ENCODE data around the gene AGRN.
A peak's percentile ranks its signal among the peaks of the same experiment; 100 is the strongest.

AGRN gene

GRCh38 chr1:1080122-1080757, 60.3 kb downstream of the AGRN start:
- H3K9ac ChIP-seq (ENCODE audit: low read depth, low read length): no peak overlapping the region

GRCh38 chr1:1080951-1081310, 61.0 kb downstream of the AGRN start:
- Histone ChIP-seq H3K36me3 (ENCODE audit: insufficient read depth, low read length) (no peaks in the 10 kb centered on the region), H3K9me3 (replicated peaks; ENCODE audit: low read length) (no peaks in the 10 kb centered on the region), H3K4me1 (ENCODE audit: control insufficient read depth, insufficient read depth, low read length) (peaks cover 12% of the 10 kb centered on the region), H3K27me3 (ENCODE audit: control insufficient read depth, insufficient read depth, low read length) (no peaks in the 10 kb centered on the region), H3K9ac (ENCODE audit: low read depth, low read length) (no peak overlapping the region), H3K4me3 (ENCODE audit: low read length) (no peak overlapping the region), H3K4me2 (ENCODE audit: low read length) (no peak overlapping the region)

More at GRCh38 chr1:1080122-1080757, 60.3 kb downstream of the AGRN start:
- H3K27me3 ChIP-seq (ENCODE audit: control insufficient read depth, insufficient read depth, low read length): peaks cover under 1% of the 10 kb centered on the region
- peak overlapping the region; percentile 14 for H3K4me3 ChIP-seq (ENCODE audit: low read length)
- no peaks in the 10 kb centered on the region for H3K36me3 ChIP-seq (ENCODE audit: insufficient read depth, low read length)
- H3K4me2 ChIP-seq (ENCODE audit: low read length): peak overlapping the region; percentile 64
- peaks cover 12% of the 10 kb centered on the region for H3K4me1 ChIP-seq (ENCODE audit: control insufficient read depth, insufficient read depth, low read length)
- no peaks in the 10 kb centered on the region for H3K9me3 ChIP-seq (replicated peaks; ENCODE audit: low read length)

- H3K36me3 ChIP-seq (ENCODE audit: insufficient read depth, low read length): no peaks in the 10 kb centered on the region
- no peak overlapping the region for H3K9ac ChIP-seq (ENCODE audit: low read depth, low read length)
- H3K9me3 ChIP-seq (replicated peaks; ENCODE audit: low read length): no peaks in the 10 kb centered on the region
- H3K27me3 ChIP-seq (ENCODE audit: control insufficient read depth, insufficient read depth, low read length): no peaks in the 10 kb centered on the region
- no peak overlapping the region for H3K4me2 ChIP-seq (ENCODE audit: low read length)
- no peak overlapping the region for H3K4me3 ChIP-seq (ENCODE audit: low read length)
- peaks cover 12% of the 10 kb centered on the region for H3K4me1 ChIP-seq (ENCODE audit: control insufficient read depth, insufficient read depth, low read length)
Observed at GRCh38 chr1:1081311-1082238, 61.7 kb downstream of the AGRN start.

GRCh38 chr1:1082239-1082775, 62.4 kb downstream of the AGRN start:
- H3K4me2 ChIP-seq (ENCODE audit: low read length): no peak overlapping the region
- peaks cover 12% of the 10 kb centered on the region for H3K4me1 ChIP-seq (ENCODE audit: control insufficient read depth, insufficient read depth, low read length)
- H3K9me3 ChIP-seq (replicated peaks; ENCODE audit: low read length): no peaks in the 10 kb centered on the region
- H3K4me3 ChIP-seq (ENCODE audit: low read length): no peak overlapping the region
- H3K9ac ChIP-seq (ENCODE audit: low read depth, low read length): no peak overlapping the region
- no peaks in the 10 kb centered on the region for H3K27me3 ChIP-seq (ENCODE audit: control insufficient read depth, insufficient read depth, low read length)
- H3K36me3 ChIP-seq (ENCODE audit: insufficient read depth, low read length): no peaks in the 10 kb centered on the region

- Histone ChIP-seq H3K4me2 (ENCODE audit: low read length) (no peak overlapping the region), H3K36me3 (ENCODE audit: insufficient read depth, low read length) (no peaks in the 10 kb centered on the region), H3K27me3 (ENCODE audit: control insufficient read depth, insufficient read depth, low read length) (no peaks in the 10 kb centered on the region), H3K4me3 (ENCODE audit: low read length) (no peak overlapping the region), H3K9me3 (replicated peaks; ENCODE audit: low read length) (no peaks in the 10 kb centered on the region), H3K9ac (ENCODE audit: low read depth, low read length) (no peak overlapping the region), H3K4me1 (ENCODE audit: control insufficient read depth, insufficient read depth, low read length) (peaks cover 12% of the 10 kb centered on the region)
Observed at GRCh38 chr1:1082776-1083415, 63.0 kb downstream of the AGRN start.

GRCh38 chr1:1083416-1084371, 63.8 kb downstream of the AGRN start:
- peaks cover 12% of the 10 kb centered on the region for H3K4me1 ChIP-seq (ENCODE audit: control insufficient read depth, insufficient read depth, low read length)
- H3K36me3 ChIP-seq (ENCODE audit: insufficient read depth, low read length): no peaks in the 10 kb centered on the region

GRCh38 chr1:1084372-1085170, 64.7 kb downstream of the AGRN start:
- no peaks in the 10 kb centered on the region for H3K9me3 ChIP-seq (replicated peaks; ENCODE audit: low read length)
- H3K4me2 ChIP-seq (ENCODE audit: low read length): no peak overlapping the region
- no peak overlapping the region for H3K4me3 ChIP-seq (ENCODE audit: low read length)
- H3K27me3 ChIP-seq (ENCODE audit: control insufficient read depth, insufficient read depth, low read length): no peaks in the 10 kb centered on the region
- H3K4me1 ChIP-seq (ENCODE audit: control insufficient read depth, insufficient read depth, low read length): peaks cover 9% of the 10 kb centered on the region
- no peaks in the 10 kb centered on the region for H3K36me3 ChIP-seq (ENCODE audit: insufficient read depth, low read length)
- H3K9ac ChIP-seq (ENCODE audit: low read depth, low read length): no peak overlapping the region

More at GRCh38 chr1:1083416-1084371, 63.8 kb downstream of the AGRN start:
- H3K9me3 ChIP-seq (replicated peaks; ENCODE audit: low read length): no peaks in the 10 kb centered on the region
- no peak overlapping the region for H3K9ac ChIP-seq (ENCODE audit: low read depth, low read length)
- no peaks in the 10 kb centered on the region for H3K27me3 ChIP-seq (ENCODE audit: control insufficient read depth, insufficient read depth, low read length)
- H3K4me3 ChIP-seq (ENCODE audit: low read length): no peak overlapping the region
- H3K4me2 ChIP-seq (ENCODE audit: low read length): no peak overlapping the region

- Histone ChIP-seq H3K4me1 (ENCODE audit: control insufficient read depth, insufficient read depth, low read length) (peaks cover 1% of the 10 kb centered on the region), H3K4me3 (ENCODE audit: low read length) (no peak overlapping the region), H3K27me3 (ENCODE audit: control insufficient read depth, insufficient read depth, low read length) (no peaks in the 10 kb centered on the region), H3K36me3 (ENCODE audit: insufficient read depth, low read length) (no peaks in the 10 kb centered on the region), H3K4me2 (ENCODE audit: low read length) (no peak overlapping the region), H3K9me3 (replicated peaks; ENCODE audit: low read length) (no peaks in the 10 kb centered on the region), H3K9ac (ENCODE audit: low read depth, low read length) (no peak overlapping the region)
Observed at GRCh38 chr1:1085171-1085841, 65.4 kb downstream of the AGRN start.

GRCh38 chr1:1085911-1086841, 66.3 kb downstream of the AGRN start:
- H3K4me3 ChIP-seq (ENCODE audit: low read length): no peak overlapping the region
- H3K4me1 ChIP-seq (ENCODE audit: control insufficient read depth, insufficient read depth, low read length): no peaks in the 10 kb centered on the region
- no peaks in the 10 kb centered on the region for H3K9me3 ChIP-seq (replicated peaks; ENCODE audit: low read length)
- no peak overlapping the region for H3K4me2 ChIP-seq (ENCODE audit: low read length)
- no peak overlapping the region for H3K9ac ChIP-seq (ENCODE audit: low read depth, low read length)
- H3K27me3 ChIP-seq (ENCODE audit: control insufficient read depth, insufficient read depth, low read length): no peaks in the 10 kb centered on the region
- H3K36me3 ChIP-seq (ENCODE audit: insufficient read depth, low read length): no peaks in the 10 kb centered on the region
